IPS-NIHi7 (cell line): ENCODE data around the gene GBP6.
"Not testable (repeated sequence)": the region's sequence is repeated elsewhere in the genome, so short reads cannot be mapped to it uniquely, and the experiment has no call there.

Experiments used
- DNase-seq: peaks from one replicate; pipeline ENCODE4 v3.0.0; 2012; ENCODE audit warnings: mixed read lengths; ENCODE audit errors: extremely low spot score

Gene GBP6

GRCh38 chr1:89373810-89374209 lies 10.0 kb downstream of the GBP6 start:
- DNase-seq: not testable (repeated sequence)

GRCh38 chr1:89378001-89378400 lies 14.1 kb downstream of the GBP6 start:
- no peak for DNase-seq

GRCh38 chr1:89381618-89382017 lies 17.8 kb downstream of the GBP6 start:
- no peak for DNase-seq

GRCh38 chr1:89382479-89382878 lies 18.6 kb downstream of the GBP6 start:
- no peak for DNase-seq

GRCh38 chr1:89383185-89383584 lies 19.3 kb downstream of the GBP6 start:
- DNase-seq: no peak

- DNase-seq: no peak
Measured at GRCh38 chr1:89390707-89391106, 26.8 kb downstream of the GBP6 start.

GRCh38 chr1:89391686-89392085 lies 27.8 kb downstream of the GBP6 start:
- no peak for DNase-seq

- DNase-seq: no peak
Measured at GRCh38 chr1:89394851-89395250, 31.0 kb downstream of the GBP6 start.

GRCh38 chr1:89396902-89397301 lies 33.0 kb downstream of the GBP6 start:
- DNase-seq: no peak

- no peak for DNase-seq
Measured at GRCh38 chr1:89405275-89405929, 41.5 kb downstream of the GBP6 start.

- DNase-seq: no peak
Measured at GRCh38 chr1:89407360-89407759, 43.5 kb downstream of the GBP6 start.

- not testable (repeated sequence) for DNase-seq
Measured at GRCh38 chr1:89407768-89408167, 43.9 kb downstream of the GBP6 start.

- DNase-seq: no peak
Measured at GRCh38 chr1:89425056-89425455, 61.2 kb downstream of the GBP6 start.

- DNase-seq: no peak
Measured at GRCh38 chr1:89429062-89429461, 65.2 kb downstream of the GBP6 start.

GRCh38 chr1:89429681-89430080 lies 65.8 kb downstream of the GBP6 start:
- not testable (repeated sequence) for DNase-seq

- DNase-seq: no peak
Measured at GRCh38 chr1:89433421-89433820, 69.6 kb downstream of the GBP6 start.

GRCh38 chr1:89434058-89434780 lies 70.4 kb downstream of the GBP6 start:
- DNase-seq: not testable (repeated sequence)
